ENCODE results near the gene BRCC3.

The BRCC3 gene

GRCh38 chrX:155065035-155065734 is 6.1 kb upstream of the BRCC3 start:
- peak; percentile 54 for ATAC-seq
- TF ChIP-seq ZNF565 (CRISPR knock-in tag; conservative IDR thresholded peaks at IDR 0.05; ENCODE audit: low read depth) (no peak), ISL1 (CRISPR knock-in tag; IDR thresholded peaks at IDR 0.05) (no peak), GLIS3 (CRISPR knock-in tag; IDR thresholded peaks at IDR 0.05) (no peak), ZC3H10 (CRISPR knock-in tag; IDR thresholded peaks at IDR 0.05) (no peak), CSDC2 (CRISPR knock-in tag; IDR thresholded peaks at IDR 0.05) (no peak), SNAI2 (CRISPR knock-in tag; IDR thresholded peaks at IDR 0.05) (no peak), TCF4 (CRISPR knock-in tag; IDR thresholded peaks at IDR 0.05; ENCODE audit: borderline replicate concordance) (no peak), ARNTL (CRISPR knock-in tag; IDR thresholded peaks at IDR 0.05; ENCODE audit: borderline replicate concordance, low read depth) (no peak), ZFP3 (CRISPR knock-in tag; IDR thresholded peaks at IDR 0.05) (no peak), TOX (CRISPR knock-in tag; IDR thresholded peaks at IDR 0.05; ENCODE audit: borderline replicate concordance) (no peak), POU6F1 (CRISPR knock-in tag; IDR thresholded peaks at IDR 0.05; ENCODE audit: borderline replicate concordance, low read depth) (no peak), CSRNP3 (CRISPR knock-in tag; IDR thresholded peaks at IDR 0.05) (no peak), RARB (CRISPR knock-in tag; IDR thresholded peaks at IDR 0.05) (no peak), ESRRG (CRISPR knock-in tag; IDR thresholded peaks at IDR 0.05) (no peak), ZFP30 (CRISPR knock-in tag; IDR thresholded peaks at IDR 0.05) (no peak), BACH2 (CRISPR knock-in tag; IDR thresholded peaks at IDR 0.05; ENCODE audit: borderline replicate concordance) (no peak), PPARA (CRISPR knock-in tag; IDR thresholded peaks at IDR 0.05; ENCODE audit: borderline replicate concordance) (no peak)

- TF ChIP-seq SNAI2 (CRISPR knock-in tag; IDR thresholded peaks at IDR 0.05): no peak
- TF ChIP-seq GLIS3 (CRISPR knock-in tag; IDR thresholded peaks at IDR 0.05): no peak
- TF ChIP-seq TSHZ2 (CRISPR knock-in tag; IDR thresholded peaks at IDR 0.05): no peak
- TF ChIP-seq CSDC2 (CRISPR knock-in tag; IDR thresholded peaks at IDR 0.05): no peak
- no peak for TF ChIP-seq CREB5 (CRISPR knock-in tag; IDR thresholded peaks at IDR 0.05; ENCODE audit: low read depth)
- TF ChIP-seq CSRNP3 (CRISPR knock-in tag; IDR thresholded peaks at IDR 0.05): no peak
Observed at GRCh38 chrX:155068165-155068564, 3.1 kb upstream of the BRCC3 start.

GRCh38 chrX:155069414-155069813 is 1.9 kb upstream of the BRCC3 start:
- ATAC-seq: no peak
- TF ChIP-seq TSHZ2 (CRISPR knock-in tag; IDR thresholded peaks at IDR 0.05) (no peak), ZC3H10 (CRISPR knock-in tag; IDR thresholded peaks at IDR 0.05) (no peak), OSR1 (CRISPR knock-in tag; IDR thresholded peaks at IDR 0.05) (no peak), ZFP3 (CRISPR knock-in tag; IDR thresholded peaks at IDR 0.05) (no peak), SNAI2 (CRISPR knock-in tag; IDR thresholded peaks at IDR 0.05) (no peak), PPARA (CRISPR knock-in tag; IDR thresholded peaks at IDR 0.05; ENCODE audit: borderline replicate concordance) (no peak), CREB5 (CRISPR knock-in tag; IDR thresholded peaks at IDR 0.05; ENCODE audit: low read depth) (no peak), POU6F1 (CRISPR knock-in tag; IDR thresholded peaks at IDR 0.05; ENCODE audit: borderline replicate concordance, low read depth) (no peak), ISL1 (CRISPR knock-in tag; IDR thresholded peaks at IDR 0.05) (no peak), BACH2 (CRISPR knock-in tag; IDR thresholded peaks at IDR 0.05; ENCODE audit: borderline replicate concordance) (no peak), ZNF565 (CRISPR knock-in tag; conservative IDR thresholded peaks at IDR 0.05; ENCODE audit: low read depth) (no peak), ZFP30 (CRISPR knock-in tag; IDR thresholded peaks at IDR 0.05) (no peak), TOX (CRISPR knock-in tag; IDR thresholded peaks at IDR 0.05; ENCODE audit: borderline replicate concordance) (no peak), ARNTL (CRISPR knock-in tag; IDR thresholded peaks at IDR 0.05; ENCODE audit: borderline replicate concordance, low read depth) (no peak)

More at GRCh38 chrX:155068165-155068564, 3.1 kb upstream of the BRCC3 start:
- peak; percentile 8; the same call in 2 of the 3 replicates for ATAC-seq
